Activated CD8-positive, alpha-beta memory T cell treated with anti-CD3 and anti-CD28 coated beads for 36 hours (primary cell): ENCODE results near the gene PIGN. TPM values are rescaled to one million over a fixed set of nuclear protein-coding genes. Genes with fewer than 3 reads are reported as not detected.
"Not testable (repeated sequence)": the region's sequence is repeated elsewhere in the genome, so short reads cannot be mapped to it uniquely, and the experiment has no call there.

Experiments
- CTCF ChIA-PET: fragments of 350-600 bp; sonication (Branson Sonifier 250); formaldehyde crosslinking; loops from one replicate; lab custom pipeline; 2021; ENCODE audit warnings: antibody characterized with exemption; lab: Charles Lee
- POLR2A ChIA-PET: fragments of 350-600 bp; sonication (Branson Sonifier 250); formaldehyde crosslinking; loops from one replicate; lab custom pipeline; 2021; ENCODE audit warnings: antibody characterized with exemption; lab: Charles Lee
- total RNA-seq, 2 experiments: library from RNA; stranded (reverse); gene quantifications; one replicate each; pipeline ENCODE4 v1.2.3, GENCODE V29; 2021

PIGN gene
- total RNA-seq, 2 experiments from 2014 or later, result 23.0 to 24.8 TPM

DNA sequence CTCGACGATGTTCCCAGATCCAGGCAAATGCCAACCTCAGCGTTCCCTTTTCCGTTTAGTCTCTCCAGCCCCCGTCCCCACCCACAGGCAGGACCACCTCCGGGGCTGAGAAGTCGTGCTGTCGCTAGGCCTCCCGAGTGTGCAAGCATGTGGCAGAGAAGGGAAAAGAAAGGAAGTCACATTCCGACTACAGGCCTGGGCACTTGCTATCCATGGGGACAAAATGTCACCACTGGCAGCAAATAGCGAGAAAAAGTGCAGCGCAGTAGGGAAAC is 420 bp downstream of the PIGN start:
- POLR2A ChIA-PET, result interaction anchor here (0.6 to 0.7 kb wide), 3 partner anchors 13 to 239 kb away, joined by 3 to 4 read pairs (median 3); no protein-coding TSS in a partner anchor
- CTCF ChIA-PET, result interaction anchor here (1.4 kb wide), 2 partner anchors 63 to 65 kb away, joined by 3 to 6 read pairs; no protein-coding TSS in a partner anchor

GRCh38 chr18:62183578-62184195 is 3.2 kb downstream of the PIGN start:
- CTCF ChIA-PET, result interaction anchor here (1.1 to 2.3 kb wide), 3 partner anchors 11 to 66 kb away, joined by 4 to 9 read pairs (median 8); no protein-coding TSS in a partner anchor
- POLR2A ChIA-PET, result no interaction called here

GRCh38 chr18:62182220-62182619 is 4.6 kb downstream of the PIGN start:
- CTCF ChIA-PET, result interaction anchor here (2.0 kb wide), 1 partner anchor 67 kb away, joined by 8 read pairs; no protein-coding TSS in a partner anchor
- POLR2A ChIA-PET, result no interaction called here

- ChIA-PET CTCF (no interaction called here), POLR2A (interaction anchor here (0.7 kb wide), 1 partner anchor 321 kb away, joined by 3 read pairs; no protein-coding TSS in a partner anchor)
Observed at GRCh38 chr18:62179213-62179612, 7.6 kb downstream of the PIGN start.

GRCh38 chr18:62177271-62177670 is 9.6 kb downstream of the PIGN start:
- ChIA-PET POLR2A (no interaction called here), CTCF (no interaction called here)

GRCh38 chr18:62175521-62175920 is 11.3 kb downstream of the PIGN start:
- ChIA-PET CTCF (no interaction called here), POLR2A (no interaction called here)

GRCh38 chr18:62172298-62172697 is 14.6 kb downstream of the PIGN start:
- CTCF ChIA-PET, result no interaction called here

GRCh38 chr18:62170857-62171256 is 16.0 kb downstream of the PIGN start:
- POLR2A ChIA-PET, result no interaction called here
- CTCF ChIA-PET, result no interaction called here

More at GRCh38 chr18:62172298-62172697, 14.6 kb downstream of the PIGN start:
- POLR2A ChIA-PET, result no interaction called here

- CTCF ChIA-PET, POLR2A ChIA-PET: not testable (repeated sequence)
Observed at GRCh38 chr18:62166524-62166923, 20.3 kb downstream of the PIGN start.

DNA sequence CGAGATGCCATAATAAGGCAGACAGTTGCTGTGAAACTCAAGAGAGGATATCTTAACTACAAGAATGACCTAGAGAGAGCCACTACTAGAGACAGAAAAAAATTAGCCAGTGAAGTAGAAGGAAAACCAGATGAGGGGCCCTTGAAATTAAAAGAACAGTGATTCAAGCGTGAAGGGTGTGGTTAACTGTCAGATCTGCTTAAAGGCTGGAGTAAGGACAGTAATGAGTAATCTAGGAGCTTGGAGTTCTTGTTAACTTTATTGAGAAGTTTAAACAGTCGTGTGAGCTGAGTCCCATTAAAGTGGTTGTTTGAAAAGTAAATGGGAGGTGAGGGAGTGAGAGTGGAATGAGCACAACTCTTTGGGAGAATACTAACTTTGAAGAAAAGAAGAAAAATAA is 21.3 kb downstream of the PIGN start:
- ChIA-PET CTCF (no interaction called here), POLR2A (no interaction called here)

GRCh38 chr18:62164855-62165487 is 21.9 kb downstream of the PIGN start:
- POLR2A ChIA-PET, result no interaction called here
- CTCF ChIA-PET, result no interaction called here

- POLR2A ChIA-PET, result no interaction called here
- CTCF ChIA-PET, result no interaction called here
Observed at GRCh38 chr18:62164310-62164709, 22.5 kb downstream of the PIGN start.

- ChIA-PET POLR2A (no interaction called here), CTCF (no interaction called here)
Observed at GRCh38 chr18:62157843-62158242, 29.0 kb downstream of the PIGN start.

DNA sequence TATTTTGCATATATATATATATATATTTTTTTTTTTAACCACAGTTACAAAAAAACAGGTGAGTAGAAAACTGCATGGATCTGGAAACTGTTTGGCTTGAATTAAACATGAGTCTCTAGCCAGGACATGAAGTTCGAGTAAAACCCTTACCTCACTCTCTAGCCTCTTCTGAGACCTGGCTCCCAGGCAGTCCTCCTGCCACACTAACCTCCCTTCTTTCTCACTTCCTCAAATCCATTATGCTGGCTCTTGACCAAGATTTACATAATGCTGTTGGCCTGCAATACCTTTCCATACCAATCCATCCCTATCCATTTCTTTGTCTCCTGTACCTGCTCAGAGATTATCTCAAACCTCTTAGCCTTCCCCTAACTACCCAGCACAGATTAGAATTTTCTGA is 34.0 kb downstream of the PIGN start:
- POLR2A ChIA-PET, result no interaction called here
- CTCF ChIA-PET, result no interaction called here

DNA sequence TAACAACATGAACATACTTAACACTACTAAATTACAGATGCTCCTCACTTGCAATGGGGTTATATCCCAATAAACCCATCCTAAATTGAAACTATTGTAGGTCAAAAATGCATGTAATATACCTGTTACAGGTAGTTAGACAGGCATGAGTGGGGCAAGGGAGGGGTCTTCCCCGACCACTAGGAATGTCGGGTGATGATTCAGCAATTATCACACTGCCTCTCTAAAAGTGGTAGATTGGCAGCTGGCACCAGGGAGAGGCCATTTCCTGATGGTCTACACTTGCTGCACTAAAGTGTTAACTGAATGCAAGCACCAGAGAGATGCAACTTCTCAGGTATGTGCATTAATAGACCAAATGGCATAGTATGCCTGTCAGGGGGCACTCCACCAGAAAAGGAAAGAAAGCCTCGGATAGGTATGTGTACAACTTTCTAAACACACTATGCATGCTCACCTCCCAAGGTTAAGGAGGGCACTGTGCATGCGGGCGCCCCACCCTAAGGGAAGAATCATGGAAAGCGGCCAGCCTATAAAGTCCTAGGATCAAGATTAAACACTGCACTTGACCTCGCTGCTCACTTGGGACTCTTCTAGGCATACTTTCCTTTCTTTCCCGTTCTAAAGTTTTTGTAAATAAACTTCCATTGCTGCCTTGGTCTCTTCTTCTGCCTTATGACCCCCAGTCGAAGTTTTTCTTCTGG is 35.6 kb downstream of the PIGN start:
- ChIA-PET POLR2A (no interaction called here), CTCF (no interaction called here)

GRCh38 chr18:62144338-62144737 is 42.5 kb downstream of the PIGN start:
- ChIA-PET POLR2A (no interaction called here), CTCF (interaction anchor here (0.6 kb wide), 1 partner anchor 360 kb away, joined by 5 read pairs; no protein-coding TSS in a partner anchor)

DNA sequence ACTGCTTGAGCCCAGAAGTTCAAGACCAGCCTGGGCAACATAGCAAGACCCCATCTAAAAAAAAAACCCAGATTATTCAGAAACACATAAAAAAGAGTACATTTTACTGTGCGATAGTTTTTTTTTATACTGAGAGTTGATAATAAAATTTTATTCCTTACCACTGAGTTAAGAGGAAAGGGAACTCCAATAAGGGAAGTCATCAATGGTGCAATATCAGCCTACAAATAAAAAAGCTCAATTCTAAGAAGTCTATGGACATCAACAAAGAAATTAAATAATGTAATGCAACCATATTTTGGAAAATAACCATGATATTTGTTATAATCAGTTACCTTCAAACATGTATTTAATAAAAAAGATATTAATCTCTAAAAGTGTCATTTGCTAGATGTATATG is 46.6 kb downstream of the PIGN start:
- CTCF ChIA-PET, result interaction anchor here (0.6 kb wide), 1 partner anchor 8 kb away, joined by 3 read pairs; no protein-coding TSS in a partner anchor
- POLR2A ChIA-PET, result no interaction called here

DNA sequence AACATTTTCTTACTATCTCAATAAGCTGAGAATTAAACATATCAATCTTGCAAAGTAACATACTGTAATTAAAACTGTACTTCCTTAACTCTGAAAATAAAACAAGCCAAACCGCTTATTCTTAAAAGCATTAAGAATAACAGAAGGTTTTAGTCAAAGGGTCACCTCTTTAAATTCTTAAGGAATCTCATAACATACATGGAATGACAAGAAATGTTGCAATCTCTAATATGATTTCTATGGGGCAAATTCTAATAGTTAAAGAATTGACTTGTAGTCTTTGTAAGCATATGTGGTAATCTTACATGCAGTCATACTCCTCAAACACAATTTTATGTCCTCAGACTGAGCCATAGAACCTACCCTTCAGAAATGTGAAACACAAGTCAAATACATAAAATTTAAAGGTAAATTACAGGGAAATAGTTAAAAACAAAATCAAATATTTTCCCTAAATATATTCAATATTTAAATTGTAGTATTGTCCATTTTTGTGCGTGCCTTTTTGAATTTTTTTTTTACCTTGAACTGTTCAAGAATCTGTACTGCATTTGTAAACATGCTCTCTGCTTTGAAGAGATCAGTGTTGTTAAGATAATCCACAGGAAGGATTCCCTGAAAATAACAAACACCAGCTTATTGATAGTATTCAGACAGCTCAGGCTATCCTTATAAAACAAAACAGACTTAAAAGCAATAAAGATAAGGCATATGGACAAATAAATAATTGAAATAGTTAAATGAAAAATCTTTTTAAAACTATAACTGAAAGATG is 48.2 kb downstream of the PIGN start:
- POLR2A ChIA-PET, result no interaction called here
- CTCF ChIA-PET, result no interaction called here

GRCh38 chr18:62131301-62131909 is 55.5 kb downstream of the PIGN start:
- POLR2A ChIA-PET, result no interaction called here

More at GRCh38 chr18:62131301-62131909, 55.5 kb downstream of the PIGN start:
- CTCF ChIA-PET, result no interaction called here
